GM19238 (cell line): ENCODE results near the gene ANXA1.
"Not testable (repeated sequence)": the region's sequence is repeated elsewhere in the genome, so short reads cannot be mapped to it uniquely, and the experiment has no call there.

ENCODE experiments used
- DNase-seq: peaks from one replicate; pipeline ENCODE4 v3.0.0; 2011; ENCODE audit warnings: low spot score; ENCODE audit not compliant: insufficient read length

Gene ANXA1

DNA sequence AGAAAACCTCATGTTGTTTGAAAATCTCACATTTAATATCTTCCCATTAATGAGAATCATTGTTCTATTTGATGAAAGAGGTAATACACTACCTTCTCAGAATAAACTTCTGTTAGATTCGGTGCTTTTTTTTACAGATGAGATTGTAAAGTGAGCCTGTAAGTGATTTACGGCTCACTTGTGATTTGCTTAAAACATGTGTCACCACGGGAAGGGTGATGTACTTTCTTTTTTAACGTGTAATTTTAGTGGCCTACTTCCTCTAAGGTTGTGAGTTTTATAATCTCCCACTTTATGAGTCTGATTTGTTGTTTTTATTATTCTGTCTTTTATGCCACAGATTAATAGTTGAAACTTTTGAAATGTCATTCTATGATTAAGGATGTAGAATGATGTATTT is 15.9 kb downstream of the ANXA1 start:
- no peak for DNase-seq

DNA sequence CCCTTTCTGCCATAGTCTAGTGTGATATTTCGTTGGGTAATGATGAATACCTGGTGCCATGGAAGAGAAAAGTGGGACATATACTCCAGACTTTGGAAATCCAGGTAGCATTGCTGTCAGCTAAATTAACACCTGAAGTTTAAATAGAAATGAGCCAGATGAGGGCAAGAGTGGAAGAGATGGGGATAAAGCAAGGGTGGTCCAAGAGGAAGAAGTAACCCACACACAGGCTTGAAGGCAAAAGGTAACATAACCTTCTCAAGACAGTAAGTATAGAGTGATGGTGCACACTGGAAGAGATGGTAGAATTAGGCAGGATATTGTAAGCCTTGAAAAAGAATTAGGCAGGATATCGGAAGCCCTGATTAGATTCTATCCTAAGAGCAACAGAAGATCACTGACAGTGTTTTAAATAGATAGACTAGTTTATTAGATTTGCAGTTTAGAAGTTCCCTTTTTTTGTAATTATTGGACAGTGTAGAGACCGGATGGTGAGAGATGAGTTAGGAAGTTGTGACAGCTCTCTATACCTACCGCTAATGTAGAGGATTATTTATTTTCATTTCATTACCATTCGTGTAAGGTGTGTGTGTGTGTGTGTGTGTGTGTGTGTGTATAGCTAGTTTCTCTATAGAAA is 16.8 kb downstream of the ANXA1 start:
- DNase-seq, result no peak

DNA sequence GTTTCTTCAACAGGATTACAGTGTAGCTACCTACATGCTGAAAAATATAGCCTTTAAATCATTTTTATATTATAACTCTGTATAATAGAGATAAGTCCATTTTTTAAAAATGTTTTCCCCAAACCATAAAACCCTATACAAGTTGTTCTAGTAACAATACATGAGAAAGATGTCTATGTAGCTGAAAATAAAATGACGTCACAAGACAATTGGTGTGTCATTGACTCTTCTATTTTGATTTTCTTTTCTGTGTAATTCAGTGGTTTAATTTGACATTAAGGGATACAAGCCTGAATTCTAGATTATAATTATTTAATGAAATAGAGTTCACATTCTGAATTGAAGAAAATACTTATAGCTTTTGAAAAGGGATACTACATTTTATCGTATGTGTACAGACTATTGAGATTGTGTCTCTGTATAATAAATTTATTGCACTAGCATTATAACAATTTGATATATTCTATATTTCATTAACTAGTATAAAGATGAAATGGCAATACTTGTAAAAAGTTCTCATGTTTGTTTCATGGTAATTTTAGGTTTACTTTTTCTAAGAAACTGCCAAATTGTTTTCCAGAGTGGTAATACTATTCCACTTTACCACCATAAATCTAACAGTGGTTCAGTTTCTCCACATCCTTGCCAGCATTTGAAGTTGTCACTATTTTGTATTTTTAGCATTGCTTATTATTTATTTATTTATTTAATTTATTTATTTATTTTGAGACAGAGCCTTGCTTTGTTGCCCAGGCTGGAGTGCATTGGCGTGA is 18.7 kb downstream of the ANXA1 start:
- no peak for DNase-seq

GRCh38 chr9:73172901-73173215 is 21.2 kb downstream of the ANXA1 start:
- DNase-seq, result no peak

DNA sequence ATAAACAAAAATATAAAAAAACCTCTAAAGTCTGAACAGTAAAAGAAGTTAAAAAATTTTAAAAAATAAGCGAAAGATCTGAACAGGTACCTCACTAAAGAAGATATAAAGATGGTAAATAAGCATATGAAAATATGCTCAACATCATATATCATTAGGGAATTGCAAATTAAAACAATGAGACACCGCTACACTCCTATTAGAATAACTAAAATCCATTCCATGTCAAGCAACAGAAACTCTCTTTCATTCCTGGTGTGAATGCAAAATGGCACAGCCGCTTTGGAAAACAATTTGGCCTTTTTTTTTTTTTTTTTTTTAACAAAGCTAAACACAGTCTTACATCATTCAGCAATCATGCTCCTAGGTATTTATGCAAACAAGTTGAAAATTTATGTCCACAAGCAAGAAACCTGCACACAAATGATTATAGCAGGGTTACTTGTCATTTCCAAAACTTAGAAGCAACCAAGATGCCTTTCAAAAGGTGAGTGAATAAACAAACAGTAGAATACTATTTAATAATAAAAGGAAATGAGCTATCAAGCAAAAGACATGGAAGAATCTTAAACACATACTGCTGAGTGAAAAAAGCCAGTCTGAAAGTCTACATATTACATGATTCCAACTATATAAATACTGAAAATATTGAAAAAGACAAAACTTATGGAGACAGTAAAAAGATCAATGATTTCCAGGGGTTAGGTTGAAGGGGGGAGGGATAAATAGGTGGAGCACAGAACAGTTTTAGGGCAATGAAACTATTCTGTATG is 22.1 kb downstream of the ANXA1 start:
- no peak for DNase-seq

- no peak for DNase-seq
These were observed 22.8 kb downstream of the ANXA1 start for GRCh38 chr9:73174330-73174980.

DNA sequence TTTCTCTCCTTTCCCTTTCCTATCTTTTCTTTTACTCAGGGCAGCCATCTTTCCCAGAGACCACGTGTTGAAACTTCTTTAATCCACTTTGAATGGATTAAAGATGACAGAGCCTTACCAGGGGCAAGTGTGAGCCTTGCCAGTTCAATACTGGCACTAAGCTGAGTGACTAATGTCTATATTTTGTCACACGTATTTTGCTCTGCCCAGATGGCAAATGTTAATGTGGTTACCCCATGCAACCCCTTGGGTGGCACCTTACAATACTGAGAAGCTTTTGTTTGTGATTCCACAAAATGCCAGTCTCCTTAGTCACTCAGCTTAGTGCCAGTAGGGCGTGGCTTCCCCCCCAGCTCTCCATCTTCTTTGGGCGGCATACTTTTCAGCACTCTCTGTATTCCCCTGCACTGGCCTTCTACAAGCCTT is 24.8 kb downstream of the ANXA1 start:
- no peak for DNase-seq

GRCh38 chr9:73178044-73178443 is 26.4 kb downstream of the ANXA1 start:
- DNase-seq, result no peak

GRCh38 chr9:73179589-73179988 is 27.9 kb downstream of the ANXA1 start:
- no peak for DNase-seq

DNA sequence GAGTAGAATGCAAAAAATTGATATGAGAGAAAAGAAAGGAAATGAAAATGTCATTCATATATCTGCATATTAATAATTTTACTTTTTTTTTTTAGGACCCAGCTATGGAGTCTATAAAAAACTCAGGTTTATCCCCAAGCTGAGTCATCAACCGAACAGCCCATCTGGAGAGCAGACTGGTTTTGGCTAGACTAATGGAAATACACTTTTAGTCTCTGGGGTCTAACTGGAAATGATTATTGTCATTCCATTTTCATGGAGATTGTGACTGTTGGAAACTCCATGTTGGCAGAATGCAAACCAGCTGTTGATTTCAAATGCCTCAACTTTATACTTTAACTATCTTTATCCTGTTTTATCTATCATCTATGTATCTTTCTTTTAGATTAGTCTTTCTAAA is 28.7 kb downstream of the ANXA1 start:
- DNase-seq, result no peak

DNA sequence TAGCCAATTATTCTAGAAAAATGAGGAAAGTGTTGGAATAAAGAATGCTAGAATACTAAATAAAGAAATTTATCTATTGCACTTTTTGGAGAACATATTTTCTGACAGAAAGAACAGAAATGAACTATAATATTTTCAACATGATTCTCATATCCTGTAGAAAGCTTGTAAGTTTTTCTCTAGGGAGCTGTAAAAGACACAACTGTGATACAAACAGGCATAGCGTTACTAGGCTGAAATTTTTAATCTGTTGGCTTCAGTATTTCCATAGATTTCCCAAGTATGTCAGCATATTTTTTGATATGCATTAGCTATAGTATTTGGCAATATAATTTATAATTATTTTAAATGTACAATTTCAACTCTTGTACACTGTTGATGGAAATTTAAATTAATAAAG is 31.3 kb downstream of the ANXA1 start:
- no peak for DNase-seq

DNA sequence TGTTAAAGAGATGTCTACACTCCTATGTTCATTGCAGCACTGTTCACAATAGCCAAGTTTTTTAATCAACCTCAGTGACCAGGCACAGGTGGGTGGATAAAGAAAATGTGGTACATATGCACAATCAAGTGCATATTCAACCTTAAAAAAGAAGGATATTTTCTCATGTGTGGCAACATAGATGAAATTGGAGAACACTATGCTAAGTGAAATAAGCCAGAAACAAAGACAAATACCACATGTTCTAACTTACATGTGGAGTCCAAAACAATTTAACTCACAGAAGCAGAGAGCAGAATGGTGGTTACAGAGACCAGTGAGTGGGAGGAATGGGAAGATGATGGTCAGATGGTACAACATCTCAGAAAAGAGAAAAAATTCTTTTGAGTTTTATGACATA is 31.8 kb downstream of the ANXA1 start:
- DNase-seq, result no peak

DNA sequence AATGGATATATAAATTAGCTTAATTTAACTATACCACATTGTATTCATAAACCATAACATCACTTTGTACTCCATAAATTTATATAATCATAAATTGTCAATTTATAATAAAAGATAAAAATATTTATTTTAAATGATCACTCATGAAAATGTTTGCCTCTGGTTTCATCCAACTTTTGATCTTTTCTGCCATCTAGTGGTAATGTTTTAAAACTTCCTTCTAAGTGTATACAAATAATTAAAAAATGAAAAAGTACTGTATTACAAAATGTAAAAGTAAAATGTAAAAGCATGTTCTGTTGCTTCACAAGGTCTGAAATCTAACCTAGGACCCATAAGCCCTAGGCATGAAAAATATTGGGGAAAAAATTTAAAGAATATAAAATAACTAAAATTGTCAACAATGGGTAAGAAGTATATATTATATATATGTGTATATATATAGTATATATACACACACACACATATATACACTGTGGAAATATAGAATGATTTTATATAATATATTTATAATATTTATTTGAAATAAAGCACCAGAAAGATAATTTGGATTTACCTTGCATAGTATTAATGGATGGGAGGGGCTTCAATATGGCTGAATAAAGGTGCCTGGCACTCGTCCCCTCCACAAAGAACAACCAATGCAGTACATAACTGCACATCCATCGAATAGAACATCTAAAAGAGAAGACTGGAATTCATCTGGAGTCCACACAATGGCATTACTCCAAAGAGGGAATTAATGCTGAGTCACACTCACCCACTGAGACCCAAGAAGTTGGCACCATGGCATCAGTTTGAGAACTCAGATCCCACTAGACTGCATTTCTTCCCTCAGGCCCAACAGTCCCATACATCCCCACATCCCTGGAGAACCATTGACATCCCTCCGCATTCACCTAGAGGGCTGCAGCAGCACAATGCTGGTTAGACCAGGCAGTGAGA is 32.5 kb downstream of the ANXA1 start:
- no peak for DNase-seq

DNA sequence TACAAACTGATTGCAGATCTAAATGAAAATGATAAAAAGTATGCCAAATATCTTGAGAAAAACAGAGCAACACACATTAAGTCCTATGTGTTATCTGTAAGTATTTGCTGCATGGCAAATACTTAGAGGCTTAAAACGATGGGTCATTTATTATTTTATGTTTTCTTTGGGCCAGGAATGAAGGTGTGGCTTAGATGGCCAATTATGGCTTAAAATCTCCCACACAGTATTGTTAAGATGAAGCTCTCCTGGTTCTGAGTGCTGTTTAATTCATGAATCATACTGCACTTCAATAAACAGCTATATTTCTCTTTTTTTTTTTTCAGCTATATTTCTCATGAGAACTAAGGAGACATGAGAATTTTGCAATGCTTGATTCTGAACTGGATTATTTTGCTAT is 39.4 kb downstream of the ANXA1 start:
- DNase-seq, result not testable (repeated sequence)

GRCh38 chr9:73194284-73194683 is 42.6 kb downstream of the ANXA1 start:
- no peak for DNase-seq

DNA sequence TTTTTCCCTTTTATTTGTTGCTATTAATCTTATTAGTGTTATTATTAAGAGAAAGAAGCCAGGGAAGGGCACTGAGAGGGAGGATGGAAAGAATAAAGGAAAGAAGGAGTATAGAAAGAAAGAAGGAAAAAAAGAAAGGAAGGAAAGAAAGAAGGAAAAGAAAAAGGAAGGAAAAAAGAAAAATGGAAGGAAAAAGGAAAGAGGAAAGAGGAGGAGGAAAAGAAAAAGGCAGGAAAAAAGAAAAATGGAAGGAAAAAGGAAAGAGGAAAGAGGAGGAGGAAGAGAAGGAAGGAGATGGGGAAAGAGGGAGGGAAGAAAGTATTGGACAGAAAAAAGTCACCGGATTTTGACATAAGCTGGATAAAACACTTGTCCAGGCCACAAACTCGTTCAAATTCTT is 47.8 kb downstream of the ANXA1 start:
- no peak for DNase-seq

DNA sequence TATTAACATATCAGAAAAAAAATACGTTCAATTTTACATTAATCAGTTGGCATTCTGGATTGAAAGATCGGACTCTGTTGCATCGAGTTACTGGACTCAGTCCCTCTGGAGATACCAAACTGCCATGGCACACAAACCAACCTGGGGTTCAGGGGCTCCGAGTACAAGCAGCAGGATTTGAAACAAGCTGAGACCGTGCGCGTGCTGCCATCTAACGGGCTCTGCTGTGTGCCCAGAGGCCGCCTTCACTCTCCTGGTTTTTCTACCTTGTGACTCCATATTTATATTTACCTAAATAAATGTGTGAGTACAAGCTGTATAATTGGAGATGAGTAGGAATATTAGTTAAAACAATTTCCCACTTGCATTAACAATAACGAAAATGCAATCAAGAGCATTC is 48.2 kb downstream of the ANXA1 start:
- no peak for DNase-seq

DNA sequence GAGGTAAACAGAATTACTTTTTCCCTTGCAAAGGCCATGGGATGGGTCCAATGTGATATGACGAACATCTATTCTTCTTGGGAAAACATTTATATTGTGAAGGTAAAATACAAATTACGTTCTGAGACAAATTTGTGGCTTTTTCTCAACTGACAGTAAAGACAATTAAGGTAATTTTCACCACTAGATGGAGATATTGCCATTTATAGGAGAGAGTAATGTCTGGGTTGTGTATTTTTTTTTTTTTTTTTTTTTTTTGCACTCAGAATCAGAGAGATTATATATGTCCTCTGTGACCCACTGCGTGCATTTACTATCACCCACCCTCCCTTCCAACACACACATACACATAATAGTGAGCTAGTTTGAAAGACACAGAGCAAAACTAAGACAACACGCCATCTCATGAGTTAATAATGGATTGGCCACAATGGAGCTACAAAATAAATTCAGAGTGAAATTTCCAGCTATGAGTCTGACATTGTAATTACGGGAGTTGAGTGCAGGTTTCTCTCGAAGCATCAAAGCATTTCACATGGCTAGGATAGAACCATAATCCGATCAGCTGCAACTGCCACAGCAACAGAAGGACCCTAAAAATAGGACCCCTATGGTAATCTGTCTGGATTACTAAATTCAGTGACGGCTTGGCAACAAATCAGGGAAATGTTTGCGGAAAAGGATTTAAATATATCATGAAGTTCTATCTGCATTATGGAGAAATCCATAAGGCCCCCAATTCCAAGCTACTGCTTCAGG is 49.2 kb downstream of the ANXA1 start:
- DNase-seq, result no peak

DNA sequence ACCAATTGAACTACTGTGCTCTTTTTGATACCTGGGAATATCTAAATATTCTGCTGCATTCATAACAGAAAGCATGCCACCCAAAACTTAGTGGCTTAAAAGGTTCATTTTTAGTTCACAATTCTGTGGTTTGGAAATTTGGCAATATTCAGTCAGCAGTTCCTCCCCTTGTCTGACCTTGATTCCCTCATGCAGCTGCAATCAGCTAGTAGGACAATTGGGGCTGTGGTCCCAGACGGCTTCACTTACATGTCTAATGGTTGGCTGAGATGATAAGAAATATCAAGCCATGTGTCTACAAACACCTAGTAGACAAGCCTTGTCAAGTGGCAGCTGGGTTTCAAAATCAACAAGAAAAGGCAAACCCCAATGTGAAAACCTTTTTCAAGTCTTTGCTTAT is 51.3 kb downstream of the ANXA1 start:
- no peak for DNase-seq

- DNase-seq, result no peak
These were observed 53.3 kb downstream of the ANXA1 start for GRCh38 chr9:73204936-73205335.
